Hepatocyte (in vitro differentiated cells): Measurements from ENCODE around the gene BBX. TPM values are rescaled to one million over a fixed set of nuclear protein-coding genes. Genes with fewer than 3 reads are reported as not detected.

Experiments used
- DNase-seq: peaks from one replicate; pipeline ENCODE4 v3.0.0-alpha.2; 2016; ENCODE audit warnings: low spot score
- H2AFZ ChIP-seq: fragments of 200-600 bp; sonication (generic); 2 replicates; pipeline ENCODE4 v1.6.0; 2016; ENCODE audit warnings: antibody characterized with exemption, mild to moderate bottlenecking
- H3K27ac ChIP-seq: fragments of 200-600 bp; sonication (generic); 2 replicates; pipeline ENCODE4 v1.5.1; 2016; ENCODE audit warnings: mild to moderate bottlenecking
- H3K27me3 ChIP-seq: fragments of 200-600 bp; sonication (generic); 2 replicates; pipeline ENCODE4 v1.6.1; 2016
- H3K36me3 ChIP-seq: fragments of 200-600 bp; sonication (generic); replicated peaks from 2 replicates; pipeline ENCODE4 v1.5.1; 2016; ENCODE audit warnings: low read depth; ENCODE audit not compliant: insufficient read depth
- H3K4me1 ChIP-seq: fragments of 200-600 bp; sonication (generic); 2 replicates; pipeline ENCODE4 v1.5.1; 2016; ENCODE audit warnings: mild to moderate bottlenecking, moderate library complexity; ENCODE audit not compliant: insufficient read depth
- H3K4me2 ChIP-seq: fragments of 200-600 bp; sonication (generic); 2 replicates; pipeline ENCODE4 v1.6.0; 2016
- H3K4me3 ChIP-seq: fragments of 200-600 bp; sonication (generic); 2 replicates; pipeline ENCODE4 v1.5.1; 2016; ENCODE audit warnings: mild to moderate bottlenecking
- H3K79me2 ChIP-seq: fragments of 200-600 bp; sonication (generic); 2 replicates; pipeline ENCODE4 v1.6.0; 2017; ENCODE audit warnings: mild to moderate bottlenecking
- H3K9me2 ChIP-seq: fragments of 200-600 bp; sonication (generic); replicated peaks from 2 replicates; pipeline ENCODE4 v1.6.0; 2017; ENCODE audit warnings: mild to moderate bottlenecking; ENCODE audit not compliant: insufficient read depth
- H3K9me3 ChIP-seq: fragments of 200-600 bp; sonication (generic); 2 replicates; pipeline ENCODE4 v1.5.1; 2016; ENCODE audit warnings: low read depth, mild to moderate bottlenecking
- H4K20me1 ChIP-seq: fragments of 200-600 bp; sonication (generic); 2 replicates; pipeline ENCODE4 v1.6.0; 2016; ENCODE audit warnings: mild to moderate bottlenecking; ENCODE audit not compliant: insufficient read depth, poor library complexity, severe bottlenecking
- EZH2 ChIP-seq: fragments of 200-600 bp; sonication (generic); IDR thresholded peaks from 2 replicates; pipeline ENCODE4 v1.6.1; 2016; ENCODE audit warnings: antibody characterized with exemption, mild to moderate bottlenecking, borderline replicate concordance
- EZH2phosphoT487 ChIP-seq: fragments of 200-600 bp; sonication (generic); IDR thresholded peaks from one replicate; pipeline ENCODE4 v1.6.1; 2018; ENCODE audit warnings: antibody characterized with exemption, mild to moderate bottlenecking, low read depth, moderate library complexity; ENCODE audit not compliant: unreplicated experiment, severe bottlenecking
- WGBS: methylation state at CpG from one replicate; pipeline ENCODE4 v1.1.6; 2016; ENCODE audit warnings: low lambda C conversion rate; ENCODE audit errors: missing lambda C conversion rate; 5-methylcytosine and 5-hydroxymethylcytosine counted together
- polyA plus RNA-seq: library from polyadenylated mRNA; unstranded; fragments of >200 nt; fragmentation: Nextera tagmentation; extraction: Ambion mirVana; gene quantifications from 2 replicates; pipeline ENCODE4 v1.2.1, GENCODE V29; 2016
- total RNA-seq: library from RNA; depleted of rRNA; stranded (reverse); fragments of >200 nt; gene quantifications from 2 replicates; pipeline ENCODE4 v1.2.3, GENCODE V29; 2014
- TF ChIP-seq, protein P1 (sequence below): fragments of 200-600 bp; sonication (generic); IDR thresholded peaks from 2 replicates; pipeline ENCODE4 v1.5.1; 2016; ENCODE audit warnings: antibody characterized with exemption, mild to moderate bottlenecking; ENCODE audit not compliant: poor library complexity

BBX gene
- total and polyA plus RNA-seq, 2 experiments from 2014 or later: 63.7 to 75.2 TPM

DNA sequence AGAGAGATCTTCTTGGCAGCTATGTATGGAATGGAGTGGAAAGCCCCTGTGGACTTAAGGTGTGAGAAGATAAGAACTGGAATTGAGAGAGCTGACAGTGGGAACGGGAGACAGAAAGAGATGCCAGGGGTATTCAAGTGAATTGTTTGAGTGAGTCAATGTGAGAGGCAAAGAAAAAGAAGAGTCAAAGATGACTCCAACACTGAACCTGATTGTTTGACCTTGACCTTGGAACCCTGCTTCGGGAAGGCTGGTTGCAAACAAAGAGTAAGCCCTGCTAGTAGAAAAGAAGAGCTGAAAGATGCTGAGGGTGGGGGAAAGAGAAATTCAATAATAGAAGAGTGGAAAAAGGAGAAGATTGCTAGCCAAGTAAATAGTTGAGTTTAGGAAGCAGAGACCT lies 238.6 kb downstream of the BBX start:
- DNase-seq: no peak
- no peak overlapping the region for H2AFZ ChIP-seq
- TF ChIP-seq EZH2phosphoT487 (no peak), EZH2 (no peak)
- TF ChIP-seq, protein P1, sequence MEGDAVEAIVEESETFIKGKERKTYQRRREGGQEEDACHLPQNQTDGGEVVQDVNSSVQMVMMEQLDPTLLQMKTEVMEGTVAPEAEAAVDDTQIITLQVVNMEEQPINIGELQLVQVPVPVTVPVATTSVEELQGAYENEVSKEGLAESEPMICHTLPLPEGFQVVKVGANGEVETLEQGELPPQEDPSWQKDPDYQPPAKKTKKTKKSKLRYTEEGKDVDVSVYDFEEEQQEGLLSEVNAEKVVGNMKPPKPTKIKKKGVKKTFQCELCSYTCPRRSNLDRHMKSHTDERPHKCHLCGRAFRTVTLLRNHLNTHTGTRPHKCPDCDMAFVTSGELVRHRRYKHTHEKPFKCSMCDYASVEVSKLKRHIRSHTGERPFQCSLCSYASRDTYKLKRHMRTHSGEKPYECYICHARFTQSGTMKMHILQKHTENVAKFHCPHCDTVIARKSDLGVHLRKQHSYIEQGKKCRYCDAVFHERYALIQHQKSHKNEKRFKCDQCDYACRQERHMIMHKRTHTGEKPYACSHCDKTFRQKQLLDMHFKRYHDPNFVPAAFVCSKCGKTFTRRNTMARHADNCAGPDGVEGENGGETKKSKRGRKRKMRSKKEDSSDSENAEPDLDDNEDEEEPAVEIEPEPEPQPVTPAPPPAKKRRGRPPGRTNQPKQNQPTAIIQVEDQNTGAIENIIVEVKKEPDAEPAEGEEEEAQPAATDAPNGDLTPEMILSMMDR: no peak
- no peak overlapping the region for H3K4me2 ChIP-seq
- no peaks in the 10 kb centered on the region for H4K20me1 ChIP-seq
- WGBS: 55% methylated on average over 2 of the region's 2 CpGs
- H3K27me3 ChIP-seq: no peaks in the 10 kb centered on the region
- no peaks in the 10 kb centered on the region for H3K4me1 ChIP-seq
- no peak overlapping the region for H3K27ac ChIP-seq
- no peaks in the 10 kb centered on the region for H3K9me2 ChIP-seq
- H3K79me2 ChIP-seq: no peaks in the 10 kb centered on the region
- H3K36me3 ChIP-seq: no peaks in the 10 kb centered on the region
- H3K4me3 ChIP-seq: no peak overlapping the region
- H3K9me3 ChIP-seq: no peaks in the 10 kb centered on the region

DNA sequence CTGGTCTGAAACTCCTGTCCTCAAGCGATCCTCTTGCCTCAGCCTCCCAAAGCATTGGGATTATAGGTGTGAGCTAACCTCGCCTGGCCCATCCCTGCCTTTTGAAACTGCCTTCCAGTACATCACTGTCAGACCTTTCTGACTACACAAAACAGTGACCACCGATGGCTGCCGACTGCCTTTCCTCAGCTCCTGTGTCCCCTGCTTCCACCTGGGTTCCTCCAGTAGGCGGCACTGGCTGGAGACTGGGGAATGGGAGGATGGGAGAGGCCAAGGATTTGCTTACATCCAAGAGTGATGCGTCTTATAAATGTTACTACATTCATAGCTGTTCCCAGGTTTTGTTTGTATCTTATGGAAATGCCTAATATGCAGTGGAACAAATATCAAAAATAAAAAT lies 242.8 kb downstream of the BBX start:
- TF ChIP-seq EZH2phosphoT487 (no peak), EZH2 (no peak)
- TF ChIP-seq, protein P1: no peak

DNA sequence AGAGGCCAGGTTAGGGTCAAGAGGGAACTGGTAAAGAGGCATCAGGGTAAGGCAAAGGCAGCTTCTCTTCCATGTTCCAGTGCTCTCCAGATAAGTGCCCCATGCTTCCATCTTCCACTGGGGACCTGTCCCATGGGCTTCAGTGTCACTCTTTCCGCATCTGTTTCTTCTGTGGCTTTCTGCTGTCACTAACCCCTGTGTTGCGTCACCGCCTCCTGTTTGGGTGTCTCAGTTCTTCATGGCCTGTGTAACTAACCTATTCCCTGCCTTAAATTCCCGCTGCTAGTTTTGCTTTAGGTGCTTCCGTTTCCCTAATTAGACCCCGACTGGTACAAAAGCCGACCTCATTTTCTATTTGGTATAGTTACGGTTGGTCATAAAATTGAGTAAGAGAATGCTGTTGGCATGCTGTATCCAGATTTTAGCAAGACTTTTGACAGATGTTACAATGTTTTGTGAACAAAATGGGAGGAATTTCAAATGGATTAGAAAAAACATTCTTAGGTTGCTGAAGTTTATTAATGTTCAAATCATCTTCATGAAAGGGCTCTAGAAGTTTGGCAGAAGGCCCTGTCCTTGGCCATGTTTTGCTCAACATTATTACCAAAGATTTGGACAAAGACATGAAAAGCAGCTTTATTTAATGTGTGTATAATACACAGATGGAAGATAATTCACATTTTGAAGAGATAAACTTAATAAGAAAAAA lies 245.3 kb downstream of the BBX start:
- 90% methylated on average over 8 of the region's 8 CpGs for WGBS

More for the DNA sequence above, 242.8 kb downstream of the BBX start:
- H3K27ac ChIP-seq: no peak overlapping the region
- no peak overlapping the region for H3K4me3 ChIP-seq
- no peaks in the 10 kb centered on the region for H3K27me3 ChIP-seq
- no peaks in the 10 kb centered on the region for H3K36me3 ChIP-seq
- H3K79me2 ChIP-seq: no peaks in the 10 kb centered on the region
- 95% methylated on average over 6 of the region's 6 CpGs for WGBS
- no peak overlapping the region for H2AFZ ChIP-seq
- no peaks in the 10 kb centered on the region for H3K4me1 ChIP-seq
- no peaks in the 10 kb centered on the region for H4K20me1 ChIP-seq
- no peak for DNase-seq
- H3K9me3 ChIP-seq: no peaks in the 10 kb centered on the region
- no peak overlapping the region for H3K4me2 ChIP-seq
- no peaks in the 10 kb centered on the region for H3K9me2 ChIP-seq

More for the DNA sequence above, 245.3 kb downstream of the BBX start:
- no peak for DNase-seq
- no peaks in the 10 kb centered on the region for H4K20me1 ChIP-seq
- H3K79me2 ChIP-seq: no peaks in the 10 kb centered on the region
- no peaks in the 10 kb centered on the region for H3K9me3 ChIP-seq
- H2AFZ ChIP-seq: no peak overlapping the region
- no peak overlapping the region for H3K27ac ChIP-seq
- H3K4me3 ChIP-seq: no peak overlapping the region
- no peaks in the 10 kb centered on the region for H3K27me3 ChIP-seq
- H3K4me1 ChIP-seq: no peaks in the 10 kb centered on the region
- no peak overlapping the region for H3K4me2 ChIP-seq
- no peaks in the 10 kb centered on the region for H3K9me2 ChIP-seq
- H3K36me3 ChIP-seq: no peaks in the 10 kb centered on the region
- TF ChIP-seq, protein P1: no peak
- no peak for TF ChIP-seq EZH2
- no peak for TF ChIP-seq EZH2phosphoT487
